Osteocyte (in vitro differentiated cells): ENCODE data around the gene TLR4. TPM values are rescaled to one million over a fixed set of nuclear protein-coding genes. Genes with fewer than 3 reads are reported as not detected.

Source experiments
- DNase-seq: peaks from one replicate; pipeline ENCODE4 v3.0.0; 2021; ENCODE audit warnings: mixed read lengths; ENCODE audit not compliant: unreplicated experiment; ENCODE audit errors: extremely low spot score
- H3K27ac Mint-ChIP-seq: one replicate; pipeline ENCODE4 v1.8.0; 2021; ENCODE audit warnings: mild to moderate bottlenecking, mixed read lengths; ENCODE audit not compliant: unreplicated experiment
- H3K27me3 Mint-ChIP-seq: one replicate; pipeline ENCODE4 v1.8.0; 2021; ENCODE audit warnings: mixed read lengths; ENCODE audit not compliant: unreplicated experiment
- H3K36me3 Mint-ChIP-seq: one replicate; pipeline ENCODE4 v1.8.0; 2021; ENCODE audit warnings: mixed read lengths; ENCODE audit not compliant: unreplicated experiment
- H3K4me1 Mint-ChIP-seq: one replicate; pipeline ENCODE4 v1.8.0; 2021; ENCODE audit warnings: mixed read lengths; ENCODE audit not compliant: unreplicated experiment
- H3K4me3 Mint-ChIP-seq: one replicate; pipeline ENCODE4 v1.8.0; 2021; ENCODE audit warnings: mild to moderate bottlenecking, moderate library complexity, mixed read lengths; ENCODE audit not compliant: unreplicated experiment
- H3K9me3 Mint-ChIP-seq: one replicate; pipeline ENCODE4 v1.8.0; 2021; ENCODE audit warnings: mixed read lengths; ENCODE audit not compliant: unreplicated experiment
- total RNA-seq: library from RNA; stranded (reverse); gene quantifications from 2 replicates; pipeline ENCODE4 v1.2.1, GENCODE V29; 2021
- TF ChIP-seq, protein P1 (sequence below): fragments of 200-600 bp; sonication (generic); IDR thresholded peaks from 2 replicates; pipeline ENCODE4 v1.5.0; 2021; ENCODE audit warnings: antibody characterized with exemption, mild to moderate bottlenecking, moderate library complexity

The TLR4 gene
- total RNA-seq, 1 donor from 2014 or later, result 30.5 TPM

DNA sequence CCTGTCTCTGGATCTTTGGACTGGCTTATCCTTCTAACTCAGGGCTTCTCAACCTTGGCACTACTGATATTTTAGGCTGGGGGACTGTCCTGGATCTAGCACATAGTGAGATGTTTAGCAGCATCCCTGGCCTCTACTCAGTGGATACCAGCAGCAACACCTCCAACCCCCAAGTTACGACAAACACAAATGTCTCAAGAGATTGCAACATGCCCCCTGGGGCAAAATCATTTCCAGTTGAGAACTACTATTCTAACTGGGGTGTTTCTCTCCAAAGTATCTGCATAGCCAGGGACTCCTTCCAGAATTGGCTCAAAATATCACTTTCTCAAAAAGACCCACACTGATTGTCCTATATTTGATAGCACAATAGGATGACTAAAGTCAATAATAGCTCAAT, 7.2 kb upstream of the TLR4 start:
- no peak overlapping the region for H3K4me3 Mint-ChIP-seq
- H3K36me3 Mint-ChIP-seq, result no peaks in the 10 kb centered on the region
- no peak overlapping the region for H3K27ac Mint-ChIP-seq
- DNase-seq, result no peak
- TF ChIP-seq, protein P1, sequence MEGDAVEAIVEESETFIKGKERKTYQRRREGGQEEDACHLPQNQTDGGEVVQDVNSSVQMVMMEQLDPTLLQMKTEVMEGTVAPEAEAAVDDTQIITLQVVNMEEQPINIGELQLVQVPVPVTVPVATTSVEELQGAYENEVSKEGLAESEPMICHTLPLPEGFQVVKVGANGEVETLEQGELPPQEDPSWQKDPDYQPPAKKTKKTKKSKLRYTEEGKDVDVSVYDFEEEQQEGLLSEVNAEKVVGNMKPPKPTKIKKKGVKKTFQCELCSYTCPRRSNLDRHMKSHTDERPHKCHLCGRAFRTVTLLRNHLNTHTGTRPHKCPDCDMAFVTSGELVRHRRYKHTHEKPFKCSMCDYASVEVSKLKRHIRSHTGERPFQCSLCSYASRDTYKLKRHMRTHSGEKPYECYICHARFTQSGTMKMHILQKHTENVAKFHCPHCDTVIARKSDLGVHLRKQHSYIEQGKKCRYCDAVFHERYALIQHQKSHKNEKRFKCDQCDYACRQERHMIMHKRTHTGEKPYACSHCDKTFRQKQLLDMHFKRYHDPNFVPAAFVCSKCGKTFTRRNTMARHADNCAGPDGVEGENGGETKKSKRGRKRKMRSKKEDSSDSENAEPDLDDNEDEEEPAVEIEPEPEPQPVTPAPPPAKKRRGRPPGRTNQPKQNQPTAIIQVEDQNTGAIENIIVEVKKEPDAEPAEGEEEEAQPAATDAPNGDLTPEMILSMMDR, result no peak
- no peaks in the 10 kb centered on the region for H3K4me1 Mint-ChIP-seq
- no peaks in the 10 kb centered on the region for H3K9me3 Mint-ChIP-seq
- H3K27me3 Mint-ChIP-seq, result no peaks in the 10 kb centered on the region

DNA sequence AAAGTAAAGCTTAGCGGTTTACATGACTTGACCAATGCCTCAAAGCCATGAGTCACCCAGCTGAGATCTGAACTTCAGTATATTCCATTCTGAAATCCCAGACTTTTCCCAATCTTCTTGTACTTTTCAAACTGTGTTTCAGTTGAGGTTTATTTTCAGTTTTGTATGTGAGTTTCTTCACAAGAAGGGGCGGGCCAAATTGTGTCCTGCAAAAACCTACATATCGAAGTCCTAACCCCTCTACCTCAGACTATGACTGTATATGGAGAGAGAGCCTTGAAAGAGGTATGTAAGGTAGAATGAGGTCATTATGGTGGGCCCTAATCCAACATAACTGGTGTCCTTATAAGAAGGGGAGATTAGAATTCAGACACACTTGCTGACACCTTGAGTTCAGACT, 666 bp upstream of the TLR4 start:
- H3K36me3 Mint-ChIP-seq, result no peaks in the 10 kb centered on the region
- TF ChIP-seq, protein P1, result no peak
- no peaks in the 10 kb centered on the region for H3K27me3 Mint-ChIP-seq
- no peak for DNase-seq
- peak overlapping the region; percentile 86 for H3K27ac Mint-ChIP-seq
- H3K4me1 Mint-ChIP-seq, result peaks cover 51% of the 10 kb centered on the region
- H3K4me3 Mint-ChIP-seq, result peak overlapping the region; percentile 81
- H3K9me3 Mint-ChIP-seq, result no peaks in the 10 kb centered on the region

DNA sequence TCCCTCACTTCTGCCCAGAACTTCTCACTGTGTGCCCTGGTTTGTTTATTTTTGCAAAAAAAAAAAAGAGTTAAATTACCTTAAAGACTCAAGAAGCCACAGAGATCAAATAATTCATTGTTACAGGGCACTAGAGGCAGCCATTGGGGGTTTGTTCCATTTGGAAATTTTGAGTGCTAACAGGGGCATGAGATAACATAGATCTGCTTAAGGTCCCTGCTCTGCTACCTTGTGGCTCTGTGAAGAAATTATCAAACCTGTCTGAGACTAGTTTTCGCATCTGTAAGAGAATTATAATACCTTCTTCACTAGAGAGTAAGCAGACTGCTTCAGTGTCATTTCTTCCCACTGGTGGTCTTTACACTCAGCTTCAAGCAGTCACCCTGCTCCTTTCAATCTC, 394 bp downstream of the TLR4 start:
- peak overlapping the region; percentile 81 for H3K4me3 Mint-ChIP-seq
- TF ChIP-seq, protein P1, result no peak
- peaks cover 53% of the 10 kb centered on the region for H3K4me1 Mint-ChIP-seq
- peak overlapping the region; percentile 86 for H3K27ac Mint-ChIP-seq
- DNase-seq, result no peak
- peaks cover 8% of the 10 kb centered on the region for H3K36me3 Mint-ChIP-seq
- no peaks in the 10 kb centered on the region for H3K9me3 Mint-ChIP-seq
- H3K27me3 Mint-ChIP-seq, result no peaks in the 10 kb centered on the region

- Mint-ChIP-seq H3K36me3 (peaks cover 11% of the 10 kb centered on the region), H3K27ac (peak overlapping the region; percentile 86), H3K9me3 (no peaks in the 10 kb centered on the region), H3K4me3 (peak overlapping the region; percentile 81), H3K27me3 (no peaks in the 10 kb centered on the region), H3K4me1 (peaks cover 53% of the 10 kb centered on the region)
- no peak for DNase-seq
- TF ChIP-seq, protein P1, result no peak
These were observed 1.2 kb downstream of the TLR4 start for GRCh38 chr9:117705386-117705785.

GRCh38 chr9:117706421-117707116, 2.4 kb downstream of the TLR4 start:
- Mint-ChIP-seq H3K36me3 (peaks cover 21% of the 10 kb centered on the region), H3K4me3 (peak overlapping the region; percentile 74), H3K4me1 (peaks cover 53% of the 10 kb centered on the region), H3K9me3 (no peaks in the 10 kb centered on the region), H3K27me3 (no peaks in the 10 kb centered on the region), H3K27ac (peak overlapping the region; percentile 82)
- DNase-seq, result no peak
- TF ChIP-seq, protein P1, result no peak
